Gastroesophageal sphincter (tissue), 2 donors: ENCODE measurements around the gene CMTM8.

ENCODE experiments used
- POLR2A ChIP-seq, 2 donors: fragments of 450-650 bp; IDR thresholded peaks; one replicate each; pipeline ENCODE4 v1.6.1; 2017; ENCODE audit warnings: antibody characterized with exemption in 2 of 2, mild to moderate bottlenecking in 2 of 2, moderate library complexity in 1 of 2
- POLR2AphosphoS5 ChIP-seq: sonication (generic); formaldehyde crosslinking; IDR thresholded peaks from one replicate; pipeline ENCODE4 v1.6.1; 2017; ENCODE audit warnings: antibody characterized with exemption

DNA sequence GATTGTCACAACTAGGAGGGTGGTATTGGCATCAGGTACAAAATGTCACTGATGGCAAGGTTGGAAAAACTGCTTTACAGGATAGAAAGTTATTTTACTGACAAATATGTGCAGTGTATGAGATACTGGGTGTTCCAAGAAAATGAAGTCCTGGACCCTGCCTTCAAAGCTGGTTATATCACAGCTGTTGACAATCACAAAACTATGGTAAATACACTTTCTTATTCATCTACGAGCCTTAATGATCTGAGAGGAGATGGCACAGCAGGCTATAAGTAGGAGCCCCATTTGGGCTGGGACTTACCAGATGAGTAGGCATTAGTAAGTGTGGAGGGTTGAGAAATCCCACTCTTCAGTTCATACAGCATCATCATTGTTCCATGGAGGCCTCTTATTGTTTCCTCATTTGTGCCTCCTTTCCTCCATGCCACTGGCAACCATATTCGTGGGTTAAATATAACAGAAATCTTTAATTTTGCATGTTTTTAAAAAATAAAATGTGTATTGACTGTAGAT, 66.9 kb downstream of the CMTM8 start:
- TF ChIP-seq POLR2AphosphoS5 (no peak), POLR2A (IDR thresholded peaks at IDR 0.05) (no peak)
